NT2/D1 (cell line): ENCODE measurements around the gene KRTDAP.

Experiments used
- SUZ12 ChIP-seq: IDR thresholded peaks from 2 replicates; pipeline ENCODE4 v1.6.1; 2011; ENCODE audit not compliant: insufficient read length, insufficient read depth; ENCODE audit errors: extremely low read depth
- YY1 ChIP-seq: IDR thresholded peaks from 2 replicates; pipeline ENCODE4 v1.6.1; 2011; ENCODE audit not compliant: insufficient read length, insufficient read depth
- ZNF274 ChIP-seq: IDR thresholded peaks from 2 replicates; pipeline ENCODE4 v1.6.1; 2011; ENCODE audit warnings: mild to moderate bottlenecking, low read depth, low read length

- TF ChIP-seq ZNF274 (no peak), YY1 (no peak), SUZ12 (no peak)
Measured at GRCh38 chr19:35461060-35461459, 29.2 kb downstream of the KRTDAP start.
